K562 (cell line): ENCODE measurements around the gene ANKRD13B. TPM values are rescaled to one million over a fixed set of nuclear protein-coding genes. Genes with fewer than 3 reads are reported as not detected.
A peak's percentile ranks its signal among the peaks of the same experiment; 100 is the strongest.

ENCODE experiments used
- ATAC-seq: fragments of 200-7000 bp; cut with Tn5 transposase; 3 replicates; pipeline ENCODE4 v1.9.1; 2020; ENCODE audit warnings: moderate library complexity
- BruUV-seq: library from RNA; stranded (reverse); fragments of 400-500 nt; replicated peaks from 2 replicates; lab custom pipeline; 2021; lab: Mats Ljungman, UMichigan
- CTCF ChIA-PET: fragments of 300-600 bp; formaldehyde crosslinking; extraction: SDS; loops from one replicate; lab custom pipeline; 2021; ENCODE audit warnings: low intra/inter-chr PET ratio; lab: Yijun Ruan, JAX
- POLR2A ChIA-PET: fragments of 300-600, 350-650 bp; sonication (Branson Sonifier 250); formaldehyde crosslinking; extraction: SDS; loops from one replicate; lab custom pipeline; 2021; ENCODE audit warnings: antibody characterized with exemption, inconsistent platforms; lab: Yijun Ruan, JAX
- DNase-seq, 4 experiments: peaks; one replicate each; pipeline versions ENCODE4 v3.0.0 to v3.0.0-alpha.2; 2011 to 2018; ENCODE audit warnings: low spot score in 3 of 4, mixed read lengths in 3 of 4; ENCODE audit errors: extremely low read depth in 1 of 4
- FAIRE-seq: peaks from 2 replicates; lab custom pipeline; 2011; peaks lifted over from hg19 to GRCh38; lab: Jason Lieb, UNC
- H2AFZ ChIP-seq: 2 replicates; pipeline ENCODE4 v1.6.0; 2011; ENCODE audit warnings: low read depth, low read length, control low read depth, inconsistent platforms
- H3K27ac ChIP-seq: fragments of 200-600 bp; 3 replicates; pipeline ENCODE4 v1.8.0; 2011; ENCODE audit warnings: low read depth, mild to moderate bottlenecking, control low read depth, inconsistent platforms, low read length, moderate library complexity, mixed read lengths; ENCODE audit errors: extremely low read depth
- H3K27me3 ChIP-seq, 2 experiments: fragments of 300-600 bp in 1 of 2; 2 replicates in 1 of 2; 3 replicates in 1 of 2; pipeline versions ENCODE4 v1.6.0 to v1.8.0; 2011; ENCODE audit warnings: inconsistent platforms in 2 of 2, low read length in 2 of 2, mild to moderate bottlenecking in 1 of 2, mixed read lengths in 1 of 2, moderate library complexity in 1 of 2; ENCODE audit not compliant: control insufficient read depth in 2 of 2, insufficient read depth in 2 of 2
- H3K36me3 ChIP-seq: fragments of 300-600 bp; 3 replicates; pipeline ENCODE4 v1.8.0; 2011; ENCODE audit warnings: mild to moderate bottlenecking, low read length, inconsistent platforms; ENCODE audit not compliant: control insufficient read depth, insufficient read depth
- H3K4me1 ChIP-seq, 2 experiments: fragments of 200-600 bp in 1 of 2; replicated peaks in 1 of 2; 2 replicates in 1 of 2; 3 replicates in 1 of 2; pipeline versions ENCODE4 v1.5.1 to v1.8.0; 2011; ENCODE audit warnings: inconsistent platforms in 2 of 2, low read length in 2 of 2, mild to moderate bottlenecking in 1 of 2, mixed read lengths in 1 of 2, moderate library complexity in 1 of 2; ENCODE audit not compliant: control insufficient read depth in 2 of 2, insufficient read depth in 2 of 2
- H3K4me2 ChIP-seq: 2 replicates; pipeline ENCODE4 v1.6.1; 2011; ENCODE audit warnings: low read length, control low read depth, inconsistent platforms, mixed read lengths; ENCODE audit not compliant: insufficient read depth
- H3K4me3 ChIP-seq: fragments of 200-600 bp; sonication (generic), shearing (Covaris generic); 2 replicates; pipeline ENCODE4 v1.5.1; 2016; ENCODE audit warnings: control low read depth, inconsistent platforms
- H3K79me2 ChIP-seq: fragments of 200-600 bp; 3 replicates; pipeline ENCODE4 v1.8.0; 2011; ENCODE audit warnings: low read length, inconsistent platforms; ENCODE audit not compliant: control insufficient read depth, insufficient read depth
- H3K9ac ChIP-seq, 2 experiments: 2 replicates each; pipeline versions ENCODE4 v1.6.0 to v1.6.1; 2011; ENCODE audit warnings: low read depth in 2 of 2, low read length in 2 of 2, control low read depth in 1 of 2, inconsistent platforms in 1 of 2, mild to moderate bottlenecking in 1 of 2, mixed read lengths in 1 of 2; ENCODE audit not compliant: insufficient read depth in 1 of 2
- H3K9me1 ChIP-seq: one replicate; pipeline ENCODE4 v1.6.0; 2011; ENCODE audit warnings: inconsistent platforms, mild to moderate bottlenecking, low read length, moderate library complexity; ENCODE audit not compliant: control insufficient read depth, insufficient read depth
- H3K9me3 ChIP-seq: replicated peaks from 2 replicates; pipeline ENCODE4 v1.5.1; 2011; ENCODE audit warnings: low read depth, low read length, inconsistent platforms; ENCODE audit not compliant: control insufficient read depth, insufficient read depth
- H4K20me1 ChIP-seq: replicated peaks from 2 replicates; pipeline ENCODE4 v1.6.1; 2011; ENCODE audit warnings: low read length, inconsistent platforms, mixed read lengths; ENCODE audit not compliant: control insufficient read depth, insufficient read depth
- PRDM10 ChIP-seq: fragments of 450-650 bp; IDR thresholded peaks from 2 replicates; pipeline ENCODE4 v1.6.1; 2018; ENCODE audit not compliant: partially characterized antibody
- ZNF592 ChIP-seq: fragments of 450-650 bp; IDR thresholded peaks from 2 replicates; pipeline ENCODE4 v1.6.1; 2017; ENCODE audit warnings: antibody characterized with exemption, mild to moderate bottlenecking
- WGBS: fragments of 100-300 bp; shearing (Covaris generic); methylation state at CpG from one replicate; pipeline ENCODE4 v1.1.6; 2016; ENCODE audit warnings: low coverage, mixed read lengths; ENCODE audit not compliant: insufficient coverage; ENCODE audit errors: missing lambda C conversion rate; 5-methylcytosine and 5-hydroxymethylcytosine counted together
- in situ Hi-C: fragments of 300-500 bp; cut with MboI; formaldehyde crosslinking; loops from 4 replicates; pipeline ENCODE4 v1.15.0; 2018; ENCODE audit warnings: inconsistent platforms, mixed read lengths
- intact Hi-C: fragments of 100-400 bp; cut with micrococcal nuclease; formaldehyde crosslinking; loops from 2 replicates; pipeline ENCODE4 v1.14.2; 2022
- polyA plus RNA-seq, 8 experiments: library from polyadenylated mRNA; depleted of rRNA in 4 of 8; stranded (reverse) in 5 of 8; unstranded in 3 of 8; fragments of >200 nt; fragmentation: Nextera tagmentation in 2 of 8; fragmentation: Illumina TruSeq in 1 of 8; extraction: Ambion mirVana in 2 of 8; extraction: Trizol in 1 of 8; gene quantifications; 2 replicates each; pipeline versions ENCODE4 v1.2.1 to v1.2.3, GENCODE V29; 2011 to 2014; ENCODE audit warnings: inconsistent platforms in 1 of 8, missing spikeins in 1 of 8
- total RNA-seq, 7 experiments: library from RNA; depleted of rRNA in 6 of 7; stranded (reverse); fragments of >200 nt in 6 of 7; fragmentation: Illumina TruSeq in 2 of 7; extraction: Trizol in 2 of 7; gene quantifications; 2 replicates each; pipeline versions ENCODE4 v1.2.1 to v1.2.3, GENCODE V29; 2011 to 2021; ENCODE audit warnings: low replicate concordance in 1 of 7

ANKRD13B gene
- total and polyA plus RNA-seq, 9 of the 15 experiments (the other 6 are each of a cell fraction or from before 2014, with no cell fraction given): 0.15 to 28.1 (median 4.6) TPM

GRCh38 chr17:29585080-29585751, 7.7 kb upstream of the ANKRD13B start:
- peak overlapping the region in 1 of 2 experiments; percentile 75; a peak in 2 of 4 replicates for H3K9ac ChIP-seq
- no peaks in the 10 kb centered on the region; the same call in 1 of the 2 replicates for H4K20me1 ChIP-seq
- H3K27ac ChIP-seq: no peak overlapping the region
- peaks cover 2% of the 10 kb centered on the region for H3K9me1 ChIP-seq
- H3K27me3 ChIP-seq: no peaks in the 10 kb centered on the region
- FAIRE-seq (no peak), ATAC-seq (no peak), DNase-seq (peak in 2 of 4 experiments; percentile 30 to 36)
- no peaks in the 10 kb centered on the region for H3K9me3 ChIP-seq
- in situ Hi-C loops: no loop called here
- no TSS peak for BruUV-seq
- H3K79me2 ChIP-seq: peaks cover 24% of the 10 kb centered on the region
- H2AFZ ChIP-seq: no peak overlapping the region
- POLR2A ChIA-PET: interaction anchor here (0.6 to 3.8 kb wide), 3 partner anchors 8 to 199 kb away, joined by 3 to 25 read pairs (median 4); no protein-coding TSS in a partner anchor
- intact Hi-C loops: no loop called here
- H3K4me3 ChIP-seq: no peak overlapping the region
- CTCF ChIA-PET: interaction anchor here (0.6 to 0.8 kb wide), 2 partner anchors 32 to 348 kb away, joined by 3 read pairs; no protein-coding TSS in a partner anchor
- no peak overlapping the region for H3K4me2 ChIP-seq
- peaks cover 15 to 59% of the 10 kb centered on the region in 2 experiments for H3K4me1 ChIP-seq
- H3K36me3 ChIP-seq: peaks cover 18% of the 10 kb centered on the region; the same call in 1 of the 3 replicates
- WGBS: 59% methylated on average over 8 of the region's 8 CpGs
- TF ChIP-seq PRDM10: peak; percentile 12
- no peak for TF ChIP-seq ZNF592
